ENCODE data around the gene GCKR. TPM values are rescaled to one million over a fixed set of nuclear protein-coding genes. Genes with fewer than 3 reads are reported as not detected.

The GCKR gene
- polyA plus RNA-seq, 1 donor from 2014 or later: 2.5 TPM

- Histone ChIP-seq H2AFZ (ENCODE audit: low read depth, low read length) (no peak overlapping the region), H3K4me2 (ENCODE audit: low read length) (no peak overlapping the region), H3K36me3 (ENCODE audit: insufficient read depth, low read length) (no peaks in the 10 kb centered on the region), H3F3A (ENCODE audit: insufficient read depth, low read length, poor library complexity, severe bottlenecking) (no peaks in the 10 kb centered on the region), H4K20me1 (ENCODE audit: insufficient read depth) (no peaks in the 10 kb centered on the region), H3K9me3 (ENCODE audit: low read length) (no peaks in the 10 kb centered on the region), H3K27ac (ENCODE audit: low read length) (no peak overlapping the region), H3K4me3 (ENCODE audit: low read length) (no peak overlapping the region), H3K9ac (ENCODE audit: low read length) (no peak overlapping the region), H3K79me2 (replicated peaks; ENCODE audit: insufficient read depth, low read length) (no peaks in the 10 kb centered on the region), H3K9me2 (ENCODE audit: insufficient read depth, low read length) (no peaks in the 10 kb centered on the region), H3K27me3 (ENCODE audit: insufficient read depth, low read depth, low read length) (no peaks in the 10 kb centered on the region)
- TF ChIP-seq, protein P1, sequence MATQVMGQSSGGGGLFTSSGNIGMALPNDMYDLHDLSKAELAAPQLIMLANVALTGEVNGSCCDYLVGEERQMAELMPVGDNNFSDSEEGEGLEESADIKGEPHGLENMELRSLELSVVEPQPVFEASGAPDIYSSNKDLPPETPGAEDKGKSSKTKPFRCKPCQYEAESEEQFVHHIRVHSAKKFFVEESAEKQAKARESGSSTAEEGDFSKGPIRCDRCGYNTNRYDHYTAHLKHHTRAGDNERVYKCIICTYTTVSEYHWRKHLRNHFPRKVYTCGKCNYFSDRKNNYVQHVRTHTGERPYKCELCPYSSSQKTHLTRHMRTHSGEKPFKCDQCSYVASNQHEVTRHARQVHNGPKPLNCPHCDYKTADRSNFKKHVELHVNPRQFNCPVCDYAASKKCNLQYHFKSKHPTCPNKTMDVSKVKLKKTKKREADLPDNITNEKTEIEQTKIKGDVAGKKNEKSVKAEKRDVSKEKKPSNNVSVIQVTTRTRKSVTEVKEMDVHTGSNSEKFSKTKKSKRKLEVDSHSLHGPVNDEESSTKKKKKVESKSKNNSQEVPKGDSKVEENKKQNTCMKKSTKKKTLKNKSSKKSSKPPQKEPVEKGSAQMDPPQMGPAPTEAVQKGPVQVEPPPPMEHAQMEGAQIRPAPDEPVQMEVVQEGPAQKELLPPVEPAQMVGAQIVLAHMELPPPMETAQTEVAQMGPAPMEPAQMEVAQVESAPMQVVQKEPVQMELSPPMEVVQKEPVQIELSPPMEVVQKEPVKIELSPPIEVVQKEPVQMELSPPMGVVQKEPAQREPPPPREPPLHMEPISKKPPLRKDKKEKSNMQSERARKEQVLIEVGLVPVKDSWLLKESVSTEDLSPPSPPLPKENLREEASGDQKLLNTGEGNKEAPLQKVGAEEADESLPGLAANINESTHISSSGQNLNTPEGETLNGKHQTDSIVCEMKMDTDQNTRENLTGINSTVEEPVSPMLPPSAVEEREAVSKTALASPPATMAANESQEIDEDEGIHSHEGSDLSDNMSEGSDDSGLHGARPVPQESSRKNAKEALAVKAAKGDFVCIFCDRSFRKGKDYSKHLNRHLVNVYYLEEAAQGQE (IDR thresholded peaks at IDR 0.05; ENCODE audit: borderline replicate concordance): no peak
- TF ChIP-seq TAF1 (IDR thresholded peaks at IDR 0.05; ENCODE audit: low read depth) (no peak), POLR2AphosphoS5 (IDR thresholded peaks at IDR 0.05) (no peak), SMC3 (conservative IDR thresholded peaks at IDR 0.05; ENCODE audit: poor library complexity) (no peak), MXI1 (conservative IDR thresholded peaks at IDR 0.05; ENCODE audit: poor library complexity, severe bottlenecking) (no peak), EZH2 (IDR thresholded peaks at IDR 0.05; ENCODE audit: borderline replicate concordance, insufficient read depth, low read length, poor library complexity, severe bottlenecking) (no peak), RAD21 (conservative IDR thresholded peaks at IDR 0.05) (no peak)
Measured at GRCh38 chr2:27572439-27572838, 75.8 kb downstream of the GCKR start.

DNA sequence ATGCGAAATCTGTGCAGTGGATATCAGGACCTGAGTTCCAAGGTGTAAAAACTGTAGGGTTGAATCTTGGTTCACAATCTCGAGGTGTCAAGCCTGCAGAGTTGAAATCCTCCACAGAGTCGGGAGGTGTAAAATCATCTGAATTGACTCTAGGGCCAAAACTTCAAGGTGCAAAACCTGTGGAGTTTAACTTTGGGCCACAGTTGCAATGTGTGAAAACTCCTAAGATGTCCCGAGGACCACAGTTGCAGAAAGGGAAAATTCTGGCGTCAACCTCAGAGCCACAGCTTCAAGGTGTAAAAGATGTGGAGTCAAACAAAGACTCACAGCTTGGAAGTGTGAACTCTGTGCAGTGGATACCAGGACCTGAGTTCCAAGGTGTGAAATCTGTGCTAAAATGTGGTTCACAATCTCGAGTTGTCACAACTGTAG lies 76.4 kb downstream of the GCKR start:
- no peak overlapping the region for H3K27ac ChIP-seq (ENCODE audit: low read length)
- H4K20me1 ChIP-seq (ENCODE audit: insufficient read depth): no peaks in the 10 kb centered on the region
- no peak overlapping the region for H3K9ac ChIP-seq (ENCODE audit: low read length)
- peaks cover 3% of the 10 kb centered on the region for H3K9me3 ChIP-seq (ENCODE audit: low read length)
- no peak overlapping the region for H3K4me3 ChIP-seq (ENCODE audit: low read length)
- H2AFZ ChIP-seq (ENCODE audit: low read depth, low read length): no peak overlapping the region
- H3F3A ChIP-seq (ENCODE audit: insufficient read depth, low read length, poor library complexity, severe bottlenecking): no peaks in the 10 kb centered on the region
- H3K9me2 ChIP-seq (ENCODE audit: insufficient read depth, low read length): no peaks in the 10 kb centered on the region
- TF ChIP-seq CTCF (IDR thresholded peaks at IDR 0.05; ENCODE audit: poor library complexity, severe bottlenecking) (no peak), POLR2AphosphoS5 (IDR thresholded peaks at IDR 0.05) (no peak)
- no peaks in the 10 kb centered on the region for H3K36me3 ChIP-seq (ENCODE audit: insufficient read depth, low read length)
- H3K27me3 ChIP-seq (ENCODE audit: insufficient read depth, low read depth, low read length): no peaks in the 10 kb centered on the region
- no peak overlapping the region for H3K4me2 ChIP-seq (ENCODE audit: low read length)
- H3K79me2 ChIP-seq (replicated peaks; ENCODE audit: insufficient read depth, low read length): no peaks in the 10 kb centered on the region

Small RNA genes lying within 50 kb of the gene (small RNA-seq; reads per million reads assigned to genes)
- 0 to 0.08 (median 0) reads per million in 3 experiments for gene RNU6-986P

Other genes starting within 250 kb of the GCKR start
- gene SLC30A3, start 233.8 kb upstream of the GCKR start, polyA plus RNA-seq: not detected in 2 replicates
- not detected in 2 replicates for gene DNAJC5G, start 221.4 kb upstream of the GCKR start, polyA plus RNA-seq
- gene TRIM54, start 214.4 kb upstream of the GCKR start, polyA plus RNA-seq: 0.28 TPM in 1 of 2 replicates, not detected in the other
- 3.1 and 9.0 TPM in 2 replicates for gene UCN, start 188.4 kb upstream of the GCKR start, polyA plus RNA-seq
- gene MPV17, start 173.7 kb upstream of the GCKR start, polyA plus RNA-seq: 79.6 and 104 TPM in 2 replicates
- 27.8 and 37.2 TPM in 2 replicates for gene GTF3C2, start 140.1 kb upstream of the GCKR start, polyA plus RNA-seq
- 43.7 and 45.3 TPM in 2 replicates for gene EIF2B4, start 126.5 kb upstream of the GCKR start, polyA plus RNA-seq
- gene SNX17, start 126.2 kb upstream of the GCKR start, polyA plus RNA-seq: 69.8 and 86.9 TPM in 2 replicates
- gene ZNF513, start 116.1 kb upstream of the GCKR start, polyA plus RNA-seq: 40.5 and 46.8 TPM in 2 replicates
- gene PPM1G, start 87.2 kb upstream of the GCKR start, polyA plus RNA-seq: 99.0 and 107 TPM in 2 replicates
- 115 and 161 TPM in 2 replicates for gene NRBP1, start 68.2 kb upstream of the GCKR start, polyA plus RNA-seq
- 2.3 and 4.0 TPM in 2 replicates for gene KRTCAP3, start 54.5 kb upstream of the GCKR start, polyA plus RNA-seq
- 18.2 and 26.9 TPM in 2 replicates for gene IFT172, start 7.1 kb upstream of the GCKR start, polyA plus RNA-seq
- 68.2 and 101 TPM in 2 replicates for gene FNDC4, start 1.6 kb upstream of the GCKR start, polyA plus RNA-seq
- gene ZNF512, start 86.2 kb downstream of the GCKR start, polyA plus RNA-seq: 30.8 and 36.4 TPM in 2 replicates
- gene CCDC121, start 132.2 kb downstream of the GCKR start, polyA plus RNA-seq: 2.2 and 3.0 TPM in 2 replicates
- gene GPN1, start 132.2 kb downstream of the GCKR start, polyA plus RNA-seq: 42.3 and 48.2 TPM in 2 replicates
- gene SUPT7L, start 166.8 kb downstream of the GCKR start, polyA plus RNA-seq: 90.4 and 95.8 TPM in 2 replicates
- gene SLC4A1AP, start 167.1 kb downstream of the GCKR start, polyA plus RNA-seq: 37.8 and 47.9 TPM in 2 replicates